HEK293 (cell line): ENCODE data around the gene TRMT61A.

ENCODE experiments used
- REST ChIP-seq: fragments of 450-650 bp; formaldehyde crosslinking; IDR thresholded peaks from 2 replicates; pipeline ENCODE4 v1.5.1; 2016; ENCODE audit warnings: missing biosample characterization, missing genetic modification characterization
- TCF7L2 ChIP-seq: IDR thresholded peaks from 2 replicates; pipeline ENCODE4 v1.6.1; 2011; ENCODE audit warnings: low read depth, mild to moderate bottlenecking, inconsistent platforms, low read length, moderate library complexity, borderline replicate concordance
- ZBTB6 ChIP-seq: fragments of 450-650 bp; formaldehyde crosslinking; IDR thresholded peaks from 2 replicates; pipeline ENCODE4 v1.5.1; 2017; ENCODE audit warnings: missing biosample characterization, missing genetic modification characterization
- TF ChIP-seq, protein P1 (sequence below): fragments of 450-650 bp; formaldehyde crosslinking; IDR thresholded peaks from 2 replicates; pipeline ENCODE4 v1.5.1; 2016; ENCODE audit warnings: missing biosample characterization, missing genetic modification characterization

GRCh38 chr14:103488960-103489359 lies 40.0 kb upstream of the TRMT61A start:
- no peak for TF ChIP-seq REST (tag by site-specific recombination)
- TF ChIP-seq, protein P1, sequence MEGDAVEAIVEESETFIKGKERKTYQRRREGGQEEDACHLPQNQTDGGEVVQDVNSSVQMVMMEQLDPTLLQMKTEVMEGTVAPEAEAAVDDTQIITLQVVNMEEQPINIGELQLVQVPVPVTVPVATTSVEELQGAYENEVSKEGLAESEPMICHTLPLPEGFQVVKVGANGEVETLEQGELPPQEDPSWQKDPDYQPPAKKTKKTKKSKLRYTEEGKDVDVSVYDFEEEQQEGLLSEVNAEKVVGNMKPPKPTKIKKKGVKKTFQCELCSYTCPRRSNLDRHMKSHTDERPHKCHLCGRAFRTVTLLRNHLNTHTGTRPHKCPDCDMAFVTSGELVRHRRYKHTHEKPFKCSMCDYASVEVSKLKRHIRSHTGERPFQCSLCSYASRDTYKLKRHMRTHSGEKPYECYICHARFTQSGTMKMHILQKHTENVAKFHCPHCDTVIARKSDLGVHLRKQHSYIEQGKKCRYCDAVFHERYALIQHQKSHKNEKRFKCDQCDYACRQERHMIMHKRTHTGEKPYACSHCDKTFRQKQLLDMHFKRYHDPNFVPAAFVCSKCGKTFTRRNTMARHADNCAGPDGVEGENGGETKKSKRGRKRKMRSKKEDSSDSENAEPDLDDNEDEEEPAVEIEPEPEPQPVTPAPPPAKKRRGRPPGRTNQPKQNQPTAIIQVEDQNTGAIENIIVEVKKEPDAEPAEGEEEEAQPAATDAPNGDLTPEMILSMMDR (tag by site-specific recombination) = no peak
- no peak for TF ChIP-seq ZBTB6
- no peak for TF ChIP-seq TCF7L2
